ENCODE results near the gene MRNIP.

MRNIP gene

GRCh38 chr5:179805070-179805528 is 53.5 kb downstream of the MRNIP start:
- H3K4me3 Mint-ChIP-seq: peak overlapping the region; percentile 78
- DNase-seq (no peak), ATAC-seq (no peak)
- H3K27ac Mint-ChIP-seq: peak overlapping the region; percentile 64
- H3K4me1 Mint-ChIP-seq: peaks cover 34% of the 10 kb centered on the region
- no peaks in the 10 kb centered on the region for H3K27me3 Mint-ChIP-seq
- H3K36me3 Mint-ChIP-seq (ENCODE audit: low read depth): peaks cover 3% of the 10 kb centered on the region
- no peaks in the 10 kb centered on the region for H3K9me3 Mint-ChIP-seq

GRCh38 chr5:179804555-179804947 is 54.1 kb downstream of the MRNIP start:
- H3K9me3 Mint-ChIP-seq: no peaks in the 10 kb centered on the region
- H3K27me3 Mint-ChIP-seq: no peaks in the 10 kb centered on the region
- no peak for DNase-seq
- no peak for ATAC-seq
- peaks cover 34% of the 10 kb centered on the region for H3K4me1 Mint-ChIP-seq
- H3K36me3 Mint-ChIP-seq (ENCODE audit: low read depth): peaks cover 3% of the 10 kb centered on the region
- H3K4me3 Mint-ChIP-seq: peak overlapping the region; percentile 78
- no peak overlapping the region for H3K27ac Mint-ChIP-seq

GRCh38 chr5:179803651-179804554 is 54.7 kb downstream of the MRNIP start:
- no peaks in the 10 kb centered on the region for H3K27me3 Mint-ChIP-seq
- H3K9me3 Mint-ChIP-seq: no peaks in the 10 kb centered on the region
- H3K4me3 Mint-ChIP-seq: peak overlapping the region; percentile 78
- peaks cover 34% of the 10 kb centered on the region for H3K4me1 Mint-ChIP-seq
- H3K36me3 Mint-ChIP-seq (ENCODE audit: low read depth): peaks cover 3% of the 10 kb centered on the region
- ATAC-seq (peak; percentile 74), DNase-seq (peak; percentile 74)
- H3K27ac Mint-ChIP-seq: peak overlapping the region; percentile 75

GRCh38 chr5:179802950-179803562 is 55.6 kb downstream of the MRNIP start:
- Mint-ChIP-seq H3K36me3 (ENCODE audit: low read depth) (peaks cover 3% of the 10 kb centered on the region), H3K4me1 (peaks cover 34% of the 10 kb centered on the region), H3K27me3 (no peaks in the 10 kb centered on the region), H3K9me3 (no peaks in the 10 kb centered on the region), H3K27ac (no peak overlapping the region), H3K4me3 (no peak overlapping the region)
- no peak for DNase-seq
- no peak for ATAC-seq

GRCh38 chr5:179802207-179802883 is 56.3 kb downstream of the MRNIP start:
- H3K4me3 Mint-ChIP-seq: no peak overlapping the region
- DNase-seq (no peak), ATAC-seq (no peak)
- H3K9me3 Mint-ChIP-seq: no peaks in the 10 kb centered on the region
- no peak overlapping the region for H3K27ac Mint-ChIP-seq
- peaks cover 3% of the 10 kb centered on the region for H3K36me3 Mint-ChIP-seq (ENCODE audit: low read depth)
- peaks cover 34% of the 10 kb centered on the region for H3K4me1 Mint-ChIP-seq
- H3K27me3 Mint-ChIP-seq: no peaks in the 10 kb centered on the region

- no peaks in the 10 kb centered on the region for H3K27me3 Mint-ChIP-seq
- H3K36me3 Mint-ChIP-seq (ENCODE audit: low read depth): peaks cover 6% of the 10 kb centered on the region
- DNase-seq (peak; percentile 91), ATAC-seq (peak; percentile 44)
- no peaks in the 10 kb centered on the region for H3K9me3 Mint-ChIP-seq
- peak overlapping the region; percentile 47 for H3K4me3 Mint-ChIP-seq
- peaks cover 40% of the 10 kb centered on the region for H3K4me1 Mint-ChIP-seq
- peak overlapping the region; percentile 61 for H3K27ac Mint-ChIP-seq
Measured at GRCh38 chr5:179801304-179802206, 57.1 kb downstream of the MRNIP start.

- no peak overlapping the region for H3K4me3 Mint-ChIP-seq
- no peak for ATAC-seq
- peaks cover 6% of the 10 kb centered on the region for H3K36me3 Mint-ChIP-seq (ENCODE audit: low read depth)
- H3K27ac Mint-ChIP-seq: no peak overlapping the region
- peaks cover 40% of the 10 kb centered on the region for H3K4me1 Mint-ChIP-seq
- H3K27me3 Mint-ChIP-seq: no peaks in the 10 kb centered on the region
- no peaks in the 10 kb centered on the region for H3K9me3 Mint-ChIP-seq
- DNase-seq: no peak
Measured at GRCh38 chr5:179800696-179801201, 57.9 kb downstream of the MRNIP start.

- Mint-ChIP-seq H3K36me3 (ENCODE audit: low read depth) (peaks cover 6% of the 10 kb centered on the region), H3K27me3 (no peaks in the 10 kb centered on the region), H3K27ac (no peak overlapping the region), H3K4me1 (peaks cover 39% of the 10 kb centered on the region), H3K9me3 (no peaks in the 10 kb centered on the region), H3K4me3 (no peak overlapping the region)
- ATAC-seq (no peak), DNase-seq (no peak)
Measured at GRCh38 chr5:179800071-179800695, 58.4 kb downstream of the MRNIP start.

- H3K27me3 Mint-ChIP-seq: no peaks in the 10 kb centered on the region
- ATAC-seq (no peak), DNase-seq (no peak)
- no peak overlapping the region for H3K4me3 Mint-ChIP-seq
- H3K9me3 Mint-ChIP-seq: no peaks in the 10 kb centered on the region
- peaks cover 6% of the 10 kb centered on the region for H3K36me3 Mint-ChIP-seq (ENCODE audit: low read depth)
- peaks cover 39% of the 10 kb centered on the region for H3K4me1 Mint-ChIP-seq
- H3K27ac Mint-ChIP-seq: no peak overlapping the region
Measured at GRCh38 chr5:179799644-179799973, 59.0 kb downstream of the MRNIP start.

- Mint-ChIP-seq H3K4me1 (peaks cover 39% of the 10 kb centered on the region), H3K36me3 (ENCODE audit: low read depth) (peaks cover 6% of the 10 kb centered on the region)
Measured at GRCh38 chr5:179798771-179799643, 59.6 kb downstream of the MRNIP start.

GRCh38 chr5:179798144-179798770 is 60.4 kb downstream of the MRNIP start:
- Mint-ChIP-seq H3K4me1 (peaks cover 41% of the 10 kb centered on the region), H3K36me3 (ENCODE audit: low read depth) (peaks cover 6% of the 10 kb centered on the region), H3K4me3 (no peak overlapping the region), H3K9me3 (no peaks in the 10 kb centered on the region), H3K27me3 (no peaks in the 10 kb centered on the region), H3K27ac (no peak overlapping the region)
- ATAC-seq (no peak), DNase-seq (no peak)

More at GRCh38 chr5:179798771-179799643, 59.6 kb downstream of the MRNIP start:
- no peak for ATAC-seq
- no peaks in the 10 kb centered on the region for H3K27me3 Mint-ChIP-seq
- DNase-seq: no peak
- H3K27ac Mint-ChIP-seq: no peak overlapping the region
- no peaks in the 10 kb centered on the region for H3K9me3 Mint-ChIP-seq
- H3K4me3 Mint-ChIP-seq: no peak overlapping the region

- Mint-ChIP-seq H3K4me3 (no peak overlapping the region), H3K4me1 (peaks cover 38% of the 10 kb centered on the region), H3K36me3 (ENCODE audit: low read depth) (peaks cover 6% of the 10 kb centered on the region), H3K27me3 (no peaks in the 10 kb centered on the region), H3K9me3 (no peaks in the 10 kb centered on the region), H3K27ac (no peak overlapping the region)
- DNase-seq (no peak), ATAC-seq (no peak)
Measured at GRCh38 chr5:179797741-179798140, 60.9 kb downstream of the MRNIP start.

Measured in activated naive CD8-positive, alpha-beta T cell treated with anti-CD3 and anti-CD28 coated beads, Interleukin-2, amount 50 U/mL, for 24 hours (primary cell).